B cell (primary cell): ENCODE data around the gene SH3GL1. TPM values are rescaled to one million over a fixed set of nuclear protein-coding genes. Genes with fewer than 3 reads are reported as not detected.

ENCODE experiments used
- ATAC-seq: fragments of 200-7000 bp; cut with Tn5 transposase; one replicate; pipeline ENCODE4 v1.10.0; 2021; ENCODE audit warnings: low read depth, mild to moderate bottlenecking, moderate number of reproducible peaks, moderate library complexity
- CTCF ChIA-PET: fragments of 350-600 bp; sonication (Branson Sonifier 250); formaldehyde crosslinking; loops from one replicate; lab custom pipeline; 2021; ENCODE audit warnings: antibody characterized with exemption, inconsistent platforms; lab: Charles Lee
- POLR2A ChIA-PET: fragments of 350-600 bp; sonication (Branson Sonifier 250); formaldehyde crosslinking; loops from one replicate; lab custom pipeline; 2021; ENCODE audit warnings: antibody characterized with exemption; lab: Charles Lee
- DNase-seq: peaks from one replicate; pipeline ENCODE4 v3.0.0; 2013
- H2AFZ ChIP-seq: 2 replicates; pipeline ENCODE4 v1.6.1; 2012; ENCODE audit warnings: mild to moderate bottlenecking, low read depth, low read length; ENCODE audit not compliant: insufficient read depth, poor library complexity, severe bottlenecking
- H3K27ac ChIP-seq, 2 donors: 1 replicate in 1 of 2; 2 replicates in 1 of 2; pipeline ENCODE4 v1.5.1; 2012 to 2013; ENCODE audit warnings: low read length in 2 of 2, mild to moderate bottlenecking in 2 of 2, moderate library complexity in 1 of 2
- H3K27me3 ChIP-seq, 4 experiments: fragments of 200-600 bp in 1 of 4; sonication (generic) in 1 of 4; replicated peaks in 1 of 4; 1 replicate in 2 of 4; 2 replicates in 2 of 4; pipeline versions ENCODE4 v1.6.1 to v1.7.0; 2013 to 2016; ENCODE audit warnings: low read length in 3 of 4, mild to moderate bottlenecking in 2 of 4, mixed read lengths in 1 of 4, moderate library complexity in 1 of 4; ENCODE audit not compliant: insufficient read depth in 4 of 4, control insufficient read depth in 3 of 4; ENCODE audit errors: control extremely low read depth in 1 of 4
- H3K36me3 ChIP-seq, 2 experiments: replicated peaks in 1 of 2; 1 replicate in 1 of 2; 2 replicates in 1 of 2; pipeline versions ENCODE4 v1.6.1 to v1.7.1; 2013; ENCODE audit warnings: low read length in 1 of 2; ENCODE audit not compliant: insufficient read depth in 2 of 2, control insufficient read depth in 1 of 2; ENCODE audit errors: control extremely low read depth in 1 of 2, extremely low read depth in 1 of 2
- H3K4me1 ChIP-seq, 2 donors: fragments of 200-600 bp in 1 of 2; sonication (generic) in 1 of 2; 1 replicate in 1 of 2; 2 replicates in 1 of 2; pipeline versions ENCODE4 v1.5.1 to v1.6.1; 2013 to 2017; ENCODE audit warnings: low read length in 2 of 2; ENCODE audit not compliant: control insufficient read depth in 2 of 2, insufficient read depth in 2 of 2
- H3K4me2 ChIP-seq: replicated peaks from 2 replicates; pipeline ENCODE3; 2012; ENCODE audit warnings: mild to moderate bottlenecking, low read depth, low read length; ENCODE audit not compliant: poor library complexity, severe bottlenecking
- H3K4me3 ChIP-seq, 5 experiments: fragments of 200-600 bp in 1 of 5; sonication (generic) in 1 of 5; 1 replicate in 3 of 5; 2 replicates in 2 of 5; pipeline versions ENCODE4 v1.5.1 to v1.7.0; 2011 to 2016; ENCODE audit warnings: low read length in 4 of 5, mild to moderate bottlenecking in 4 of 5, low read depth in 2 of 5, control low read depth in 1 of 5, moderate library complexity in 1 of 5; ENCODE audit not compliant: insufficient read depth in 1 of 5; ENCODE audit errors: control extremely low read depth in 1 of 5, extremely low read depth in 1 of 5
- H3K79me2 ChIP-seq: fragments of 200-600 bp; sonication (generic); one replicate; pipeline ENCODE4 v1.6.0; 2016; ENCODE audit warnings: low read length; ENCODE audit not compliant: control insufficient read depth, insufficient read depth
- H3K9ac ChIP-seq: fragments of 200-600 bp; sonication (generic); 2 replicates; pipeline ENCODE4 v1.6.1; 2017; ENCODE audit warnings: mild to moderate bottlenecking, low read length, moderate library complexity
- H3K9me3 ChIP-seq, 3 donors: one replicate each; pipeline versions ENCODE4 v1.6.1 to v1.7.1; 2013; ENCODE audit warnings: low read length in 2 of 3; ENCODE audit not compliant: control insufficient read depth in 2 of 3, insufficient read depth in 1 of 3; ENCODE audit errors: control extremely low read depth in 1 of 3
- H4K20me1 ChIP-seq: 2 replicates; pipeline ENCODE4 v1.6.0; 2012; ENCODE audit warnings: mild to moderate bottlenecking, low read length; ENCODE audit not compliant: insufficient read depth, control insufficient read depth, poor library complexity, severe bottlenecking
- H3K27ac Mint-ChIP-seq: one replicate; pipeline ENCODE4 v1.8.0; 2021; ENCODE audit warnings: mixed read lengths
- H3K27me3 Mint-ChIP-seq: one replicate; pipeline ENCODE4 v1.8.0; 2021; ENCODE audit warnings: mixed read lengths
- H3K4me1 Mint-ChIP-seq: one replicate; pipeline ENCODE4 v1.8.0; 2021; ENCODE audit warnings: mixed read lengths
- H3K4me3 Mint-ChIP-seq: one replicate; pipeline ENCODE4 v1.8.0; 2021; ENCODE audit warnings: mixed read lengths
- H3K9me3 Mint-ChIP-seq: one replicate; pipeline ENCODE4 v1.8.0; 2022; ENCODE audit warnings: mixed read lengths; ENCODE audit not compliant: insufficient read depth
- EZH2 ChIP-seq: IDR thresholded peaks from 2 replicates; pipeline ENCODE4 v1.6.1; 2012; ENCODE audit warnings: borderline replicate concordance, low read depth, mild to moderate bottlenecking, moderate library complexity, low read length; ENCODE audit not compliant: insufficient read depth, poor library complexity, severe bottlenecking
- WGBS: methylation state at CpG from one replicate; pipeline ENCODE4 v1.1.5; 2013; ENCODE audit warnings: missing lambda C conversion rate; ENCODE audit not compliant: insufficient coverage; 5-methylcytosine and 5-hydroxymethylcytosine counted together
- intact Hi-C: fragments of 100-400 bp; cut with micrococcal nuclease; formaldehyde crosslinking; loops from one replicate; pipeline ENCODE4 v1.10.0; 2022
- polyA plus RNA-seq: library from polyadenylated mRNA; depleted of rRNA; stranded (reverse); fragments of >200 nt; gene quantifications from 2 replicates; pipeline ENCODE4 v1.2.3, GENCODE V29; 2012
- total RNA-seq, 2 donors: library from RNA; stranded (reverse); fragments of 120-200 nt in 1 of 2; gene quantifications; 1 replicate in 1 of 2; 2 replicates in 1 of 2; pipeline versions ENCODE4 v1.2.3 to v1.2.4, GENCODE V29; 2013 to 2022
- TF ChIP-seq, protein P1 (sequence below): fragments of 200-600 bp; IDR thresholded peaks from one replicate; pipeline ENCODE4 v1.8.0; 2022; ENCODE audit warnings: antibody characterized with exemption, mild to moderate bottlenecking

The SH3GL1 gene
- total and polyA plus RNA-seq, 2 donors (not counting 1 experiment from before 2014, with no cell fraction given), result 37.2 to 42.4 TPM

DNA sequence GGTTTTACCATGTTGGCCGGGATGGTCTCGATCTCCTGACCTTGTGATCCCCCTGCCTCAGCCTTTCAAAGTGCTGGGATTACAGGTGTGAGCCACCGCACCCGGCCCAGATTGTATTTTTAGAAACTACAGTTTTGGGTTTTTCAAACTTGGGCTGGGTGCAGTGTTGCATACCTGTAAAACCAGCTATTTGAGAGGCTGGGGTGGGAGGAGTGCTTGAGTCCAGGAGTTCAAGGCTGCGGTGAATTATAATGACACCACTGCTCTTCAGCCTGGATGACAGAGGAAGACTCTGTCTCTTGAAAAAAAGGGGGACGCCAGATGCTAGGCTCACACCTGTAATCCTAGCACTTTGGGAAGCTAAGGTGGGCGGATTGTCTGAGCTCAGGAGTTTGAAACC lies 6.3 kb upstream of the SH3GL1 start:
- DNase-seq (no peak), ATAC-seq (no peak)
- WGBS, result 89% methylated on average over 4 of the region's 7 CpGs
- Mint-ChIP-seq H3K4me3 (no peak overlapping the region), H3K9me3 (no peaks in the 10 kb centered on the region), H3K27me3 (no peaks in the 10 kb centered on the region), H3K27ac (no peak overlapping the region), H3K4me1 (peaks cover 17% of the 10 kb centered on the region)
- Histone ChIP-seq H3K9ac (no peak overlapping the region), H3K9me3 (no peaks in the 10 kb centered on the region), H3K4me2 (no peak overlapping the region), H3K27me3 (no peaks in the 10 kb centered on the region), H3K36me3 (peaks cover 0 to 3% of the 10 kb centered on the region in 2 experiments), H3K4me1 (peaks cover 11 to 13% of the 10 kb centered on the region in 2 donors), H4K20me1 (no peaks in the 10 kb centered on the region), H3K4me3 (no peak overlapping the region), H3K27ac (no peak overlapping the region), H2AFZ (no peak overlapping the region), H3K79me2 (peaks cover 44% of the 10 kb centered on the region)
- POLR2A ChIA-PET, result no interaction called here
- CTCF ChIA-PET, result no interaction called here
- intact Hi-C loops, result no loop called here
- TF ChIP-seq, protein P1, sequence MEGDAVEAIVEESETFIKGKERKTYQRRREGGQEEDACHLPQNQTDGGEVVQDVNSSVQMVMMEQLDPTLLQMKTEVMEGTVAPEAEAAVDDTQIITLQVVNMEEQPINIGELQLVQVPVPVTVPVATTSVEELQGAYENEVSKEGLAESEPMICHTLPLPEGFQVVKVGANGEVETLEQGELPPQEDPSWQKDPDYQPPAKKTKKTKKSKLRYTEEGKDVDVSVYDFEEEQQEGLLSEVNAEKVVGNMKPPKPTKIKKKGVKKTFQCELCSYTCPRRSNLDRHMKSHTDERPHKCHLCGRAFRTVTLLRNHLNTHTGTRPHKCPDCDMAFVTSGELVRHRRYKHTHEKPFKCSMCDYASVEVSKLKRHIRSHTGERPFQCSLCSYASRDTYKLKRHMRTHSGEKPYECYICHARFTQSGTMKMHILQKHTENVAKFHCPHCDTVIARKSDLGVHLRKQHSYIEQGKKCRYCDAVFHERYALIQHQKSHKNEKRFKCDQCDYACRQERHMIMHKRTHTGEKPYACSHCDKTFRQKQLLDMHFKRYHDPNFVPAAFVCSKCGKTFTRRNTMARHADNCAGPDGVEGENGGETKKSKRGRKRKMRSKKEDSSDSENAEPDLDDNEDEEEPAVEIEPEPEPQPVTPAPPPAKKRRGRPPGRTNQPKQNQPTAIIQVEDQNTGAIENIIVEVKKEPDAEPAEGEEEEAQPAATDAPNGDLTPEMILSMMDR, result no peak
- no peak for TF ChIP-seq EZH2

DNA sequence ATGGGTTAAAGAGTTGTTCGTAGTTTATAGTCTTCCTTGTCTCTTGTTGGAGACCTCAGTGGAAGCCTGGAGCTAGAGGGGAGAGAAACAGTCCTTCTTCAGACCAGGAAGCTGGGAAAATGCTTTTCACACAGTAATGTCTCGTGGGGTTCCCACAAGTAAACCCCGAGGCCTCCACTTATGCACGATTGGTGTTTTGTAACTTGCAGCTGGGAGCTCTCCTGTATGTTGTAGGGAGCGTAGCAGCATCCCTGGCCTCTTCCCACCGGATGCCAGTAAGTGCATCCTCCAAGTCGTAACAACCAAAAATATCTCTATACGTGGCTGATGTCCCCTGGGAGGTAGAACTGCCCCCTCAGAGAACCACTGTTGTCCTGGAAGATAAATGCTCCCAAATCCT lies 5.6 kb upstream of the SH3GL1 start:
- H3K79me2 ChIP-seq, result peaks cover 45% of the 10 kb centered on the region
- intact Hi-C loops, result no loop called here
- CTCF ChIA-PET, result interaction anchor here (0.6 kb wide), 1 partner anchor 138 kb away, joined by 3 read pairs; no protein-coding TSS in a partner anchor

More for the DNA sequence above, 5.6 kb upstream of the SH3GL1 start:
- DNase-seq (no peak), ATAC-seq (no peak)
- H3K27ac ChIP-seq, result no peak overlapping the region
- peaks cover 0 to 3% of the 10 kb centered on the region in 2 experiments for H3K36me3 ChIP-seq
- WGBS, result 85% methylated on average over 7 of the region's 8 CpGs
- Mint-ChIP-seq H3K27me3 (no peaks in the 10 kb centered on the region), H3K4me1 (peaks cover 23% of the 10 kb centered on the region), H3K4me3 (no peak overlapping the region), H3K27ac (no peak overlapping the region), H3K9me3 (no peaks in the 10 kb centered on the region)
- no peak for TF ChIP-seq EZH2
- H3K4me3 ChIP-seq, result no peak overlapping the region
- no peaks in the 10 kb centered on the region for H3K27me3 ChIP-seq
- no peak overlapping the region for H2AFZ ChIP-seq
- POLR2A ChIA-PET, result no interaction called here
- no peaks in the 10 kb centered on the region for H3K9me3 ChIP-seq
- H3K4me2 ChIP-seq, result no peak overlapping the region
- H3K4me1 ChIP-seq, result peaks cover 18 to 19% of the 10 kb centered on the region in 2 donors
- no peak overlapping the region for H3K9ac ChIP-seq
- H4K20me1 ChIP-seq, result no peaks in the 10 kb centered on the region
